LoVo (cell line): Measurements from ENCODE around the gene MRNIP.

Experiments
- DNase-seq: peaks from one replicate; pipeline ENCODE4 v3.0.0-alpha.2; 2016; ENCODE audit warnings: low spot score

The MRNIP gene

GRCh38 chr5:179887802-179888201 lies 29.2 kb upstream of the MRNIP start:
- no peak for DNase-seq

- no peak for DNase-seq
These were observed 28.5 kb upstream of the MRNIP start for GRCh38 chr5:179887095-179887494.

- no peak for DNase-seq
These were observed 27.7 kb upstream of the MRNIP start for GRCh38 chr5:179886190-179886911.

- DNase-seq, result no peak
These were observed 27.0 kb upstream of the MRNIP start for GRCh38 chr5:179885491-179886090.

GRCh38 chr5:179883163-179883562 lies 24.5 kb upstream of the MRNIP start:
- DNase-seq, result no peak

- DNase-seq, result no peak
These were observed 23.7 kb upstream of the MRNIP start for GRCh38 chr5:179882338-179882737.

- no peak for DNase-seq
These were observed 22.4 kb upstream of the MRNIP start for GRCh38 chr5:179880848-179881590.

GRCh38 chr5:179880066-179880650 lies 21.5 kb upstream of the MRNIP start:
- DNase-seq, result no peak

- DNase-seq, result no peak
These were observed 21.0 kb upstream of the MRNIP start for GRCh38 chr5:179879690-179880010.

- no peak for DNase-seq
These were observed 20.5 kb upstream of the MRNIP start for GRCh38 chr5:179879003-179879689.

GRCh38 chr5:179878222-179879002 lies 19.8 kb upstream of the MRNIP start:
- no peak for DNase-seq

- DNase-seq, result no peak
These were observed 18.0 kb upstream of the MRNIP start for GRCh38 chr5:179876610-179876952.

- no peak for DNase-seq
These were observed 17.4 kb upstream of the MRNIP start for GRCh38 chr5:179875741-179876609.

- DNase-seq, result no peak
These were observed 16.1 kb upstream of the MRNIP start for GRCh38 chr5:179874536-179875292.

- DNase-seq, result no peak
These were observed 15.5 kb upstream of the MRNIP start for GRCh38 chr5:179874136-179874535.

GRCh38 chr5:179873588-179874110 lies 15.0 kb upstream of the MRNIP start:
- DNase-seq, result no peak

- DNase-seq, result no peak
These were observed 14.4 kb upstream of the MRNIP start for GRCh38 chr5:179872828-179873575.

- DNase-seq, result no peak
These were observed 13.6 kb upstream of the MRNIP start for GRCh38 chr5:179872055-179872827.
